ENCODE results near the gene MYO5A.

MYO5A gene

GRCh38 chr15:52329987-52330386 lies 198.7 kb downstream of the MYO5A start:
- peak; percentile 19 for DNase-seq (ENCODE audit: low read depth)

GRCh38 chr15:52329150-52329549 lies 199.5 kb downstream of the MYO5A start:
- DNase-seq (ENCODE audit: low read depth): no peak

GRCh38 chr15:52328680-52329079 lies 200.0 kb downstream of the MYO5A start:
- no peak for DNase-seq (ENCODE audit: low read depth)

GRCh38 chr15:52326756-52327155 lies 201.9 kb downstream of the MYO5A start:
- peak; percentile 69 for DNase-seq (ENCODE audit: low read depth)

- no peak for DNase-seq (ENCODE audit: low read depth)
These were observed 204.6 kb downstream of the MYO5A start for GRCh38 chr15:52324109-52324508.

- peak; percentile 30 for DNase-seq (ENCODE audit: low read depth)
These were observed 209.8 kb downstream of the MYO5A start for GRCh38 chr15:52318729-52319500.

- no peak for DNase-seq (ENCODE audit: low read depth)
These were observed 211.0 kb downstream of the MYO5A start for GRCh38 chr15:52317688-52318087.

GRCh38 chr15:52317022-52317421 lies 211.7 kb downstream of the MYO5A start:
- DNase-seq (ENCODE audit: low read depth): no peak

GRCh38 chr15:52309154-52309548 lies 219.5 kb downstream of the MYO5A start:
- no peak for DNase-seq (ENCODE audit: low read depth)

- no peak for DNase-seq (ENCODE audit: low read depth)
These were observed 220.1 kb downstream of the MYO5A start for GRCh38 chr15:52308446-52309153.

GRCh38 chr15:52307847-52308246 lies 220.8 kb downstream of the MYO5A start:
- no peak for DNase-seq (ENCODE audit: low read depth)

GRCh38 chr15:52306270-52306669 lies 222.4 kb downstream of the MYO5A start:
- peak; percentile 79 for DNase-seq (ENCODE audit: low read depth)

- no peak for DNase-seq (ENCODE audit: low read depth)
These were observed 225.4 kb downstream of the MYO5A start for GRCh38 chr15:52303093-52303772.

- no peak for DNase-seq (ENCODE audit: low read depth)
These were observed 227.3 kb downstream of the MYO5A start for GRCh38 chr15:52301265-52301847.

- no peak for DNase-seq (ENCODE audit: low read depth)
These were observed 233.2 kb downstream of the MYO5A start, which contains the start of gene MYO5C for GRCh38 chr15:52295421-52296001. Gene MYO5C (minus strand): TSS chr15:52295804. CDS start chr15:52295636, 168 bp downstream.

- no peak for DNase-seq (ENCODE audit: low read depth)
These were observed 233.7 kb downstream of the MYO5A start for GRCh38 chr15:52294881-52295420.

GRCh38 chr15:52292780-52293392 lies 235.8 kb downstream of the MYO5A start:
- no peak for DNase-seq (ENCODE audit: low read depth)

GRCh38 chr15:52291204-52291603 lies 237.5 kb downstream of the MYO5A start:
- DNase-seq (ENCODE audit: low read depth): no peak

GRCh38 chr15:52290800-52291199 lies 237.9 kb downstream of the MYO5A start:
- DNase-seq (ENCODE audit: low read depth): no peak

GRCh38 chr15:52290329-52290728 lies 238.4 kb downstream of the MYO5A start:
- DNase-seq (ENCODE audit: low read depth): no peak

- DNase-seq (ENCODE audit: low read depth): no peak
These were observed 239.0 kb downstream of the MYO5A start for GRCh38 chr15:52289629-52290081.

Measured in amniotic epithelial cell (primary cell).